H1 (cell line): ENCODE measurements around the gene ESRRB. TPM values are rescaled to one million over a fixed set of nuclear protein-coding genes. Genes with fewer than 3 reads are reported as not detected.

Source experiments
- CTCF ChIA-PET: fragments of 300-600 bp; sonication (Branson Sonifier 250); formaldehyde crosslinking; loops from one replicate; lab custom pipeline; 2021; ENCODE audit not compliant: partially characterized antibody; lab: Charles Lee
- POLR2A ChIA-PET: fragments of 300-600 bp; sonication (Branson Sonifier 250); formaldehyde crosslinking; loops from one replicate; lab custom pipeline; 2021; ENCODE audit warnings: inconsistent platforms; ENCODE audit not compliant: partially characterized antibody; lab: Charles Lee
- DNase-seq, 2 experiments: peaks; one replicate each; pipeline versions ENCODE4 v3.0.0 to v3.0.0-alpha.2; 2010 to 2022; ENCODE audit warnings: low spot score in 2 of 2, low read depth in 1 of 2, mixed read lengths in 1 of 2
- FAIRE-seq: peaks from 2 replicates; lab custom pipeline; 2011; peaks lifted over from hg19 to GRCh38; lab: Jason Lieb, UNC
- H2AFZ ChIP-seq: 2 replicates; pipeline ENCODE4 v1.8.1; 2012; ENCODE audit warnings: low read length, inconsistent platforms
- H2AK5ac ChIP-seq: 2 replicates; pipeline ENCODE4 v1.6.1; 2013; ENCODE audit warnings: low read depth, low read length
- H2BK120ac ChIP-seq: replicated peaks from 2 replicates; pipeline ENCODE3; 2013; ENCODE audit warnings: low read depth, low read length, inconsistent platforms
- H2BK12ac ChIP-seq: 2 replicates; pipeline ENCODE4 v1.6.1; 2013; ENCODE audit warnings: low read depth, low read length
- H2BK15ac ChIP-seq: 2 replicates; pipeline ENCODE4 v1.6.1; 2013; ENCODE audit warnings: low read length
- H2BK20ac ChIP-seq: 2 replicates; pipeline ENCODE4 v1.6.1; 2013; ENCODE audit warnings: low read length
- H2BK5ac ChIP-seq: 2 replicates; pipeline ENCODE4 v1.6.1; 2013; ENCODE audit warnings: low read depth, low read length
- H3K14ac ChIP-seq: 2 replicates; pipeline ENCODE4 v1.6.1; 2013; ENCODE audit warnings: inconsistent platforms; ENCODE audit not compliant: insufficient read length
- H3K18ac ChIP-seq: 2 replicates; pipeline ENCODE4 v1.6.1; 2013; ENCODE audit warnings: low read length; ENCODE audit errors: extremely low read depth
- H3K23ac ChIP-seq: 2 replicates; pipeline ENCODE4 v1.6.1; 2013; ENCODE audit warnings: inconsistent platforms; ENCODE audit not compliant: insufficient read length
- H3K23me2 ChIP-seq: 2 replicates; pipeline ENCODE4 v1.6.1; 2013; ENCODE audit warnings: low read depth, low read length
- H3K27ac ChIP-seq: 2 replicates; pipeline ENCODE4 v1.6.1; 2011; ENCODE audit warnings: low read depth, low read length, inconsistent platforms
- H3K27me3 ChIP-seq, 4 experiments: replicated peaks in 1 of 4; 1 replicate in 1 of 4; 2 replicates in 3 of 4; pipeline versions ENCODE4 v1.6.1 to v1.8.1; 2011 to 2013; ENCODE audit warnings: low read length in 3 of 4, mild to moderate bottlenecking in 3 of 4, inconsistent platforms in 2 of 4, mixed read lengths in 2 of 4, moderate library complexity in 1 of 4; ENCODE audit not compliant: control insufficient read depth in 3 of 4, insufficient read depth in 3 of 4; ENCODE audit errors: extremely low read depth in 1 of 4
- H3K36me3 ChIP-seq, 4 experiments: 2 replicates each; pipeline versions ENCODE4 v1.6.1 to v1.8.1; 2011 to 2013; ENCODE audit warnings: mild to moderate bottlenecking in 4 of 4, low read length in 3 of 4, moderate library complexity in 2 of 4, control low read depth in 1 of 4, inconsistent platforms in 1 of 4; ENCODE audit not compliant: insufficient read depth in 4 of 4, control insufficient read depth in 2 of 4
- H3K4ac ChIP-seq: replicated peaks from 2 replicates; pipeline ENCODE3; 2013; ENCODE audit warnings: low read length, low read depth, mixed read lengths, inconsistent platforms; ENCODE audit not compliant: insufficient read length
- H3K4me1 ChIP-seq, 4 experiments: replicated peaks in 1 of 4; 1 replicate in 1 of 4; 2 replicates in 3 of 4; pipeline versions ENCODE4 v1.6.1 to v1.8.1; 2011 to 2013; ENCODE audit warnings: low read length in 3 of 4, inconsistent platforms in 2 of 4, mixed read lengths in 1 of 4; ENCODE audit not compliant: insufficient read depth in 4 of 4, control insufficient read depth in 3 of 4
- H3K4me2 ChIP-seq, 2 experiments: 2 replicates each; pipeline versions ENCODE4 v1.6.1 to v1.8.1; 2011 to 2013; ENCODE audit warnings: low read depth in 2 of 2, low read length in 2 of 2, control low read depth in 1 of 2, inconsistent platforms in 1 of 2, mild to moderate bottlenecking in 1 of 2; ENCODE audit not compliant: insufficient read depth in 1 of 2
- H3K4me3 ChIP-seq, 4 experiments: fragments of 200-600, 300-600 bp in 1 of 4; sonication (generic), shearing (Covaris generic), sonication (Bioruptor Twin) in 1 of 4; 2 replicates each; pipeline versions ENCODE4 v1.5.1 to v1.8.1; 2011 to 2016; ENCODE audit warnings: low read length in 4 of 4, low read depth in 3 of 4, control low read depth in 2 of 4, inconsistent platforms in 2 of 4, mild to moderate bottlenecking in 2 of 4, mixed read lengths in 1 of 4, moderate library complexity in 1 of 4; ENCODE audit not compliant: insufficient read depth in 2 of 4; ENCODE audit errors: extremely low read depth in 1 of 4
- H3K56ac ChIP-seq: replicated peaks from 2 replicates; pipeline ENCODE3; 2013; ENCODE audit warnings: low read depth, mild to moderate bottlenecking, mixed read lengths, low read length, inconsistent platforms; ENCODE audit not compliant: insufficient read length
- H3K79me1 ChIP-seq: 2 replicates; pipeline ENCODE4 v1.6.1; 2013; ENCODE audit warnings: low read depth, low read length, control low read depth
- H3K79me2 ChIP-seq, 2 experiments: 2 replicates each; pipeline versions ENCODE4 v1.6.1 to v1.8.1; 2012 to 2013; ENCODE audit warnings: low read length in 2 of 2, mild to moderate bottlenecking in 2 of 2, inconsistent platforms in 1 of 2; ENCODE audit not compliant: insufficient read depth in 2 of 2, control insufficient read depth in 1 of 2
- H3K9ac ChIP-seq, 4 experiments: replicated peaks in 1 of 4; 1 replicate in 1 of 4; 2 replicates in 3 of 4; pipeline versions ENCODE4 v1.6.1 to v1.8.1; 2011 to 2013; ENCODE audit warnings: low read depth in 3 of 4, low read length in 3 of 4, control low read depth in 2 of 4, mild to moderate bottlenecking in 2 of 4, moderate library complexity in 2 of 4, inconsistent platforms in 1 of 4; ENCODE audit errors: extremely low read depth in 1 of 4
- H3K9me3 ChIP-seq, 2 experiments: 2 replicates each; pipeline versions ENCODE4 v1.6.1 to v1.8.1; 2012 to 2013; ENCODE audit warnings: mild to moderate bottlenecking in 2 of 2, moderate library complexity in 2 of 2, control low read depth in 1 of 2, inconsistent platforms in 1 of 2, low read depth in 1 of 2, low read length in 1 of 2, mixed read lengths in 1 of 2; ENCODE audit not compliant: insufficient read depth in 2 of 2
- H4K20me1 ChIP-seq, 2 experiments: replicated peaks in 1 of 2; 2 replicates each; pipeline versions ENCODE3 to v1.8.1; 2011 to 2013; ENCODE audit warnings: inconsistent platforms in 2 of 2, low read length in 2 of 2, mild to moderate bottlenecking in 1 of 2; ENCODE audit not compliant: insufficient read depth in 2 of 2, control insufficient read depth in 1 of 2
- H4K5ac ChIP-seq: 2 replicates; pipeline ENCODE4 v1.6.1; 2013; ENCODE audit warnings: low read length, low read depth, mixed read lengths, inconsistent platforms; ENCODE audit not compliant: insufficient read length
- H4K8ac ChIP-seq: 2 replicates; pipeline ENCODE4 v1.8.0; 2013; ENCODE audit warnings: mild to moderate bottlenecking, moderate library complexity, low read length, inconsistent platforms; ENCODE audit not compliant: insufficient read depth; ENCODE audit errors: extremely low read depth
- H4K91ac ChIP-seq: replicated peaks from 2 replicates; pipeline ENCODE3; 2013; ENCODE audit warnings: low read length, mixed read lengths, inconsistent platforms; ENCODE audit not compliant: insufficient read length
- EP300 ChIP-seq, 2 experiments: IDR thresholded peaks; 1 replicate in 1 of 2; 2 replicates in 1 of 2; pipeline ENCODE4 v1.6.1; 2011 to 2012; ENCODE audit warnings: low read depth in 2 of 2, low read length in 2 of 2, mild to moderate bottlenecking in 2 of 2, borderline replicate concordance in 1 of 2, inconsistent platforms in 1 of 2, moderate library complexity in 1 of 2
- WGBS, 2 experiments: shearing (Covaris generic) in 1 of 2; methylation state at CpG; one replicate each; pipeline versions ENCODE4 v1.1.6 to v1.1.7; 2013 to 2015; ENCODE audit warnings: low lambda C conversion rate in 2 of 2, mixed read lengths in 2 of 2, inconsistent platforms in 1 of 2, low coverage in 1 of 2, missing lambda C conversion rate in 1 of 2; ENCODE audit not compliant: insufficient replicate concordance in 2 of 2, insufficient coverage in 1 of 2, insufficient read length in 1 of 2; ENCODE audit errors: extremely low coverage in 1 of 2, missing lambda C conversion rate in 1 of 2; 5-methylcytosine and 5-hydroxymethylcytosine counted together
- polyA plus RNA-seq, 7 experiments: library from polyadenylated mRNA; depleted of rRNA in 3 of 7; stranded (reverse) in 5 of 7; unstranded in 2 of 7; fragments of >200 nt in 5 of 7; fragments of 200-250 nt in 2 of 7; gene quantifications; 1 replicate in 5 of 7; 2 replicates in 1 of 7; 4 replicates in 1 of 7; pipeline versions ENCODE4 v1.2.1 to v1.2.3, GENCODE V29; 2011 to 2013; ENCODE audit warnings: missing spikeins in 2 of 7, mixed read lengths in 2 of 7
- total RNA-seq: library from RNA; stranded (reverse); fragmentation: NEBNext Ultra II Directional; extraction: Animal tissue kit (Norgen Biotek cat#: 25700); gene quantifications from 2 replicates; pipeline ENCODE4 v1.2.1, GENCODE V29; 2021
- TF ChIP-seq, protein P1 (sequence below): IDR thresholded peaks from 2 replicates; pipeline ENCODE4 v1.6.1; 2012; ENCODE audit warnings: inconsistent platforms

Gene ESRRB
- total and polyA plus RNA-seq, 2 of the 8 experiments (the other 6 are each of a cell fraction or from before 2014, with no cell fraction given) = 0.29 to 0.45 TPM

DNA sequence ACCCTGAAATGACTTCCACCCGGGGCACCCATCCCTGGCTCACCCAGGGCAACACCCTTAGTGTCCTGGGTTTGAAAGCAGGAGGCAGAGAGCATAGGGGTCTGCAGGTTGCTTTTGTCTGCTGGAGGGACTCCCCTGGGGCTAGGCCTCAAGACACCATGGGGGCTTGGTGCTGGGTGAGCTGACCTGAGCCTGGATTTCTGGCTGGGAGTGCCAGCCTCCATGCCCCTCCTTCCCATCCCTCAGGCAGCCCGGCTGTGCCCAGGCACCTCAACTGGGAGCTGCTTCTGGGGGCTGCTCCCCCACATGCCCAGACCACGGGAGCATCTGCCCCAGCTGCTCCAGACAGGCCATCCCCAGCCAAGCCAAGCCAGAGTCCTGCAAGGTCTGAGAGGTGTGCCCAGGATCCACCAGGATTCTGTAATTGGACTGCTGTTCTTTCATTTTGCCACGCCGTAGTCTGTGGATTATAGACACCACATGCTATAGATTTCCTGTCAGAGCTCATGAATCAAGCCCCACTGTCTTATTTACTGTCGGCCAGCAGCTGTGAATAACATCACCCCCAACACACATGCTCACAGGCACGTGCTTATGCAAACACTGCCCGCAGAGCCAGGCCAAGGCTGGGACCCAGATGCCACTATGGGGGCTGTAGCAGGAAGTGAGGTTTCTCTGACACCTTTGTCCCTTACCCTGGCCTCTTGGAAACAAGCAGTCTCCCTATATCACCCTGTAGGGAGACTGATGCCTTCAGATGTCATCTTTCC lies 29.4 kb upstream of the ESRRB start:
- H3K18ac ChIP-seq = no peak overlapping the region
- H2BK12ac ChIP-seq = no peak overlapping the region
- no peak overlapping the region for H4K8ac ChIP-seq
- CTCF ChIA-PET = interaction anchor here (1.0 kb wide), 1 partner anchor 290 kb away, joined by 3 read pairs; no protein-coding TSS in a partner anchor
- no peak for FAIRE-seq
- H2BK5ac ChIP-seq = no peak overlapping the region
- no peak overlapping the region for H3K4me2 ChIP-seq
- H2AK5ac ChIP-seq = no peak overlapping the region
- H4K20me1 ChIP-seq = no peaks in the 10 kb centered on the region
- no peaks in the 10 kb centered on the region; a peak in 1 of 7 replicates for H3K27me3 ChIP-seq
- no peak overlapping the region for H3K4me3 ChIP-seq
- H3K14ac ChIP-seq = no peak overlapping the region
- DNase-seq = no peak
- H3K9me3 ChIP-seq = no peaks in the 10 kb centered on the region; a peak in 1 of 4 replicates
- H3K27ac ChIP-seq = no peak overlapping the region
- no peaks in the 10 kb centered on the region for H3K23me2 ChIP-seq
- no peak overlapping the region for H2AFZ ChIP-seq
- H2BK15ac ChIP-seq = no peak overlapping the region
- H3K79me1 ChIP-seq = no peaks in the 10 kb centered on the region
- TF ChIP-seq, protein P1, sequence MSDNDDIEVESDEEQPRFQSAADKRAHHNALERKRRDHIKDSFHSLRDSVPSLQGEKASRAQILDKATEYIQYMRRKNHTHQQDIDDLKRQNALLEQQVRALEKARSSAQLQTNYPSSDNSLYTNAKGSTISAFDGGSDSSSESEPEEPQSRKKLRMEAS = peak; percentile 38; the same call in 1 of the 2 replicates
- TF ChIP-seq EP300 (IDR thresholded peaks at IDR 0.05; ENCODE audit: borderline replicate concordance in 1 of 2, low read depth in 2 of 2, low read length in 2 of 2) = no peak
- TF ChIP-seq, all 59 proteins: peak for 1
- POLR2A ChIA-PET = interaction anchor here (1.2 kb wide), 1 partner anchor 13 kb away, joined by 3 read pairs; no protein-coding TSS in a partner anchor
- Histone ChIP-seq H3K4ac (no peak overlapping the region), H3K36me3 (no peaks in the 10 kb centered on the region), H2BK120ac (no peak overlapping the region), H3K56ac (no peak overlapping the region), H3K79me2 (no peaks in the 10 kb centered on the region), H4K5ac (no peak overlapping the region), H3K4me1 (peaks cover 0 to 11% (median 3%) of the 10 kb centered on the region in 4 experiments; a peak in 4 of 7 replicates), H3K23ac (no peak overlapping the region), H3K9ac (no peak overlapping the region), H4K91ac (no peak overlapping the region), H2BK20ac (no peak overlapping the region)
- 85% methylated on average over 8 of the region's 8 CpGs; no CpG with 5 or more reads in 1 of the 2 experiments for WGBS, 2 experiments
